Measurements from ENCODE around the gene MDH1.
"Not testable (repeated sequence)": the region's sequence is repeated elsewhere in the genome, so short reads cannot be mapped to it uniquely, and the experiment has no call there.

The MDH1 gene

GRCh38 chr2:63617366-63617765 is 28.6 kb downstream of the MDH1 start:
- no peak for TF ChIP-seq CTCF (IDR thresholded peaks at IDR 0.05; ENCODE audit: low read length)
- TF ChIP-seq EZH2 (IDR thresholded peaks at IDR 0.05; ENCODE audit: borderline replicate concordance, low read length): no peak
- Histone ChIP-seq H3K4me1 (ENCODE audit: insufficient read depth, low read length, severe bottlenecking) (no peaks in the 10 kb centered on the region), H3F3A (ENCODE audit: insufficient read depth, low read length) (no peaks in the 10 kb centered on the region), H3K27me3 (ENCODE audit: insufficient read depth, low read length) (no peaks in the 10 kb centered on the region), H3K4me2 (ENCODE audit: low read length) (no peak overlapping the region), H3K27ac (ENCODE audit: low read depth, low read length, poor library complexity, severe bottlenecking) (no peak overlapping the region), H3K9ac (ENCODE audit: low read length) (no peak overlapping the region), H2AFZ (ENCODE audit: low read length) (no peak overlapping the region), H3K36me3 (ENCODE audit: insufficient read depth, low read length) (no peaks in the 10 kb centered on the region), H4K20me1 (ENCODE audit: insufficient read depth, low read length) (no peaks in the 10 kb centered on the region), H3K79me2 (ENCODE audit: insufficient read depth, low read length) (no peaks in the 10 kb centered on the region), H3K9me2 (ENCODE audit: low read depth, low read length) (no peaks in the 10 kb centered on the region), H3K4me3 (ENCODE audit: low read depth, low read length, poor library complexity, severe bottlenecking) (no peak overlapping the region), H3K9me3 (ENCODE audit: low read length) (no peaks in the 10 kb centered on the region)

- Histone ChIP-seq H3K9me3 (ENCODE audit: low read length) (no peaks in the 10 kb centered on the region), H3K27me3 (ENCODE audit: insufficient read depth, low read length) (no peaks in the 10 kb centered on the region), H3K4me2 (ENCODE audit: low read length) (no peak overlapping the region), H3K4me3 (ENCODE audit: low read depth, low read length, poor library complexity, severe bottlenecking) (no peak overlapping the region), H4K20me1 (ENCODE audit: insufficient read depth, low read length) (no peaks in the 10 kb centered on the region), H3K79me2 (ENCODE audit: insufficient read depth, low read length) (no peaks in the 10 kb centered on the region), H3K9me2 (ENCODE audit: low read depth, low read length) (no peaks in the 10 kb centered on the region), H3F3A (ENCODE audit: insufficient read depth, low read length) (no peaks in the 10 kb centered on the region), H3K4me1 (ENCODE audit: insufficient read depth, low read length, severe bottlenecking) (no peaks in the 10 kb centered on the region), H3K27ac (ENCODE audit: low read depth, low read length, poor library complexity, severe bottlenecking) (no peak overlapping the region), H3K9ac (ENCODE audit: low read length) (no peak overlapping the region), H2AFZ (ENCODE audit: low read length) (no peak overlapping the region), H3K36me3 (ENCODE audit: insufficient read depth, low read length) (no peaks in the 10 kb centered on the region)
- TF ChIP-seq CTCF (IDR thresholded peaks at IDR 0.05; ENCODE audit: low read length): no peak
- TF ChIP-seq EZH2 (IDR thresholded peaks at IDR 0.05; ENCODE audit: borderline replicate concordance, low read length): no peak
These were observed 30.6 kb downstream of the MDH1 start for GRCh38 chr2:63619328-63619727.

GRCh38 chr2:63622751-63623150 is 34.0 kb downstream of the MDH1 start:
- Histone ChIP-seq H3K4me1 (ENCODE audit: insufficient read depth, low read length, severe bottlenecking) (no peaks in the 10 kb centered on the region), H3F3A (ENCODE audit: insufficient read depth, low read length) (no peaks in the 10 kb centered on the region), H3K36me3 (ENCODE audit: insufficient read depth, low read length) (no peaks in the 10 kb centered on the region), H3K9me3 (ENCODE audit: low read length) (no peaks in the 10 kb centered on the region), H3K27ac (ENCODE audit: low read depth, low read length, poor library complexity, severe bottlenecking) (no peak overlapping the region), H2AFZ (ENCODE audit: low read length) (no peak overlapping the region), H3K4me2 (ENCODE audit: low read length) (no peak overlapping the region), H3K79me2 (ENCODE audit: insufficient read depth, low read length) (no peaks in the 10 kb centered on the region), H3K27me3 (ENCODE audit: insufficient read depth, low read length) (no peaks in the 10 kb centered on the region; the same call in 1 of the 2 replicates), H3K9ac (ENCODE audit: low read length) (no peak overlapping the region), H3K9me2 (ENCODE audit: low read depth, low read length) (no peaks in the 10 kb centered on the region), H3K4me3 (ENCODE audit: low read depth, low read length, poor library complexity, severe bottlenecking) (no peak overlapping the region), H4K20me1 (ENCODE audit: insufficient read depth, low read length) (no peaks in the 10 kb centered on the region)
- TF ChIP-seq CTCF (IDR thresholded peaks at IDR 0.05; ENCODE audit: low read length): no peak
- no peak for TF ChIP-seq EZH2 (IDR thresholded peaks at IDR 0.05; ENCODE audit: borderline replicate concordance, low read length)

- not testable (repeated sequence) for H3F3A ChIP-seq (ENCODE audit: insufficient read depth, low read length); H3K4me3 ChIP-seq (ENCODE audit: low read depth, low read length, poor library complexity, severe bottlenecking); H3K9me3 ChIP-seq (ENCODE audit: low read length); H3K4me1 ChIP-seq (ENCODE audit: insufficient read depth, low read length, severe bottlenecking); H3K27me3 ChIP-seq (ENCODE audit: insufficient read depth, low read length); H4K20me1 ChIP-seq (ENCODE audit: insufficient read depth, low read length); H3K9ac ChIP-seq (ENCODE audit: low read length); H3K27ac ChIP-seq (ENCODE audit: low read depth, low read length, poor library complexity, severe bottlenecking); H3K79me2 ChIP-seq (ENCODE audit: insufficient read depth, low read length); H3K36me3 ChIP-seq (ENCODE audit: insufficient read depth, low read length); H3K4me2 ChIP-seq (ENCODE audit: low read length); H3K9me2 ChIP-seq (ENCODE audit: low read depth, low read length); H2AFZ ChIP-seq (ENCODE audit: low read length)
These were observed 35.0 kb downstream of the MDH1 start for GRCh38 chr2:63623763-63624162.

Data from OCI-LY1 (cell line).